Right lobe of liver (tissue), 6 donors: ENCODE results near the gene TLCD3B. TPM values are rescaled to one million over a fixed set of nuclear protein-coding genes. Genes with fewer than 3 reads are reported as not detected.

Source experiments
- ATAC-seq, 4 donors: fragments of 200-7000 bp; cut with Tn5 transposase; one replicate each; pipeline ENCODE4 v1.9.1; 2020; ENCODE audit warnings: mild to moderate bottlenecking in 4 of 4, moderate library complexity in 4 of 4
- DNase-seq, 3 donors: peaks; one replicate each; pipeline ENCODE4 v3.0.0-alpha.2; 2020
- H3K27ac ChIP-seq, 3 donors: fragments of 200-600 bp; one replicate each; pipeline ENCODE4 v1.8.0; 2022
- H3K27me3 ChIP-seq, 2 donors: fragments of 200-600 bp; one replicate each; pipeline ENCODE4 v1.8.0; 2022
- H3K36me3 ChIP-seq, 4 donors: fragments of 200-600 bp; sonication (generic) in 1 of 4; one replicate each; pipeline versions ENCODE4 v1.5.1 to v1.8.0; 2017 to 2022; ENCODE audit warnings: control low read depth in 1 of 4
- H3K4me1 ChIP-seq, 4 donors: fragments of 200-600 bp; sonication (generic) in 1 of 4; one replicate each; pipeline versions ENCODE4 v1.5.1 to v1.8.0; 2017 to 2022; ENCODE audit warnings: control low read depth in 1 of 4
- H3K4me3 ChIP-seq, 3 donors: fragments of 200-600 bp; one replicate each; pipeline ENCODE4 v1.8.0; 2022
- H3K9me3 ChIP-seq, 4 donors: fragments of 200-600 bp; sonication (generic) in 1 of 4; one replicate each; pipeline versions ENCODE4 v1.5.1 to v1.8.0; 2017 to 2022; ENCODE audit warnings: control low read depth in 1 of 4
- POLR2A ChIP-seq: fragments of 450-650 bp; IDR thresholded peaks from one replicate; pipeline ENCODE4 v1.6.1; 2017; ENCODE audit warnings: antibody characterized with exemption, mild to moderate bottlenecking
- WGBS: methylation state at CpG from one replicate; pipeline ENCODE4 v1.1.6; 2018; ENCODE audit warnings: low coverage, low lambda C conversion rate; ENCODE audit not compliant: insufficient coverage; ENCODE audit errors: missing lambda C conversion rate; 5-methylcytosine and 5-hydroxymethylcytosine counted together
- intact Hi-C, 2 donors: fragments of 100-400 bp; cut with DNase I; formaldehyde crosslinking; loops; one replicate each; pipeline versions ENCODE4 v1.11.2 to v1.14.1; 2022
- total RNA-seq, 6 experiments: library from RNA; depleted of rRNA in 2 of 6; stranded (reverse); fragments of >200 nt in 2 of 6; fragmentation: NEBNext Ultra II Directional in 3 of 6; extraction: Animal tissue kit (Norgen Biotek cat#: 25700) in 3 of 6; gene quantifications; one replicate each; pipeline versions ENCODE4 v1.1.0 to v1.2.4, GENCODE V29; 2016 to 2023
- TF ChIP-seq, protein P1 (sequence below), 4 donors: fragments of 200-600 bp in 3 of 4; fragments of 450-650 bp in 1 of 4; IDR thresholded peaks; one replicate each; pipeline versions ENCODE4 v1.5.1 to v1.8.0; 2016 to 2022; ENCODE audit warnings: antibody characterized with exemption in 4 of 4, mild to moderate bottlenecking in 2 of 4
- donor health status: DM: no; HTN: yes; CAD: no.
- donor health status: DM: no; HTN: no; CAD: no.
- donor health status: DM: no; HTN: no; CAD: no.
- donor health status: DM: no; HTN: yes; CAD: no.
- donor health status: DM: no; HTN: yes; CAD: no.

Gene TLCD3B
- total RNA-seq, 6 experiments from 2014 or later: not detected

DNA sequence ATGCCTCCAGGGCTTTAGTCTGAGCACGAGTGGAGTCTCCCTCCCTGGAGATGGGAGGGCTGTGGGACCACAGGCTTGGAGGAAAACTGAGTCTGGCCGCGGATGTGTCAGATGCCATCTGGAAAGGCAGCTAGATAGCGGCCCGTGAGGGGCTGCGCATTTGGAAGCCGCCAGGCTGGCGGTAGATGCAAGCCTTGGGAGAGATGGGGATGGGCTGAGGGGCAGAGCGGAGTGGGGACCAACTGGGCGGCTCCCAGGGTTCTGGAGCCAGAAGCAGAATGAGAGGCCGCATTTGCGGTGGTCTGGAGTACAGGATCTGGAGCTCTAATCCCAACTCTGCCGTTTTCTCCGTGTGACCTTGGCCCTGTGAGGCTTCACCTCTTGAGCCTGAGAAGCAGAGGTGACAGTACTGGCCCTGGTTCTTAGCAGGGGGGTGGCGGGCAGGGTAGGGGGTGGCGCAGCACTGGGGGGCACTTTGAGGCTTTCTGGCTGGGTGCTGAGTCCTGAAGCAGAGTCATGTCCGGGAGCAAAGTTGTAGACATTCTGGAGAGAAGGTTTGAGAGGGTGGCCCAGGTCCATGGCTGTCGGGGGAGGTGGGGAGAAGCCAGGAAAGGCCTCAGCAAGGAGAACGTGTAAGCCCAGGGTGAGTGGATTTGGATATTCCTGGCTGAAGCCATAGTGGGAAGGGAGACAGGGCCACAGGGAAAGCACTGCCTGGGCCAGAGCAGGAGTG, 28.3 kb downstream of the TLCD3B start:
- peaks cover 0 to 3% (median 0%) of the 10 kb centered on the region in 4 donors for H3K36me3 ChIP-seq
- no peak for ATAC-seq
- no peaks in the 10 kb centered on the region for H3K9me3 ChIP-seq
- 82% methylated on average over 12 of the region's 19 CpGs for WGBS
- no peak overlapping the region for H3K4me3 ChIP-seq
- no peaks in the 10 kb centered on the region for H3K4me1 ChIP-seq
- no peaks in the 10 kb centered on the region for H3K27me3 ChIP-seq
- no peak for DNase-seq
- no peak overlapping the region for H3K27ac ChIP-seq
- intact Hi-C loops: no loop called here
- TF ChIP-seq, protein P1, sequence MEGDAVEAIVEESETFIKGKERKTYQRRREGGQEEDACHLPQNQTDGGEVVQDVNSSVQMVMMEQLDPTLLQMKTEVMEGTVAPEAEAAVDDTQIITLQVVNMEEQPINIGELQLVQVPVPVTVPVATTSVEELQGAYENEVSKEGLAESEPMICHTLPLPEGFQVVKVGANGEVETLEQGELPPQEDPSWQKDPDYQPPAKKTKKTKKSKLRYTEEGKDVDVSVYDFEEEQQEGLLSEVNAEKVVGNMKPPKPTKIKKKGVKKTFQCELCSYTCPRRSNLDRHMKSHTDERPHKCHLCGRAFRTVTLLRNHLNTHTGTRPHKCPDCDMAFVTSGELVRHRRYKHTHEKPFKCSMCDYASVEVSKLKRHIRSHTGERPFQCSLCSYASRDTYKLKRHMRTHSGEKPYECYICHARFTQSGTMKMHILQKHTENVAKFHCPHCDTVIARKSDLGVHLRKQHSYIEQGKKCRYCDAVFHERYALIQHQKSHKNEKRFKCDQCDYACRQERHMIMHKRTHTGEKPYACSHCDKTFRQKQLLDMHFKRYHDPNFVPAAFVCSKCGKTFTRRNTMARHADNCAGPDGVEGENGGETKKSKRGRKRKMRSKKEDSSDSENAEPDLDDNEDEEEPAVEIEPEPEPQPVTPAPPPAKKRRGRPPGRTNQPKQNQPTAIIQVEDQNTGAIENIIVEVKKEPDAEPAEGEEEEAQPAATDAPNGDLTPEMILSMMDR (IDR thresholded peaks at IDR 0.05): no peak
- no peak for TF ChIP-seq POLR2A

DNA sequence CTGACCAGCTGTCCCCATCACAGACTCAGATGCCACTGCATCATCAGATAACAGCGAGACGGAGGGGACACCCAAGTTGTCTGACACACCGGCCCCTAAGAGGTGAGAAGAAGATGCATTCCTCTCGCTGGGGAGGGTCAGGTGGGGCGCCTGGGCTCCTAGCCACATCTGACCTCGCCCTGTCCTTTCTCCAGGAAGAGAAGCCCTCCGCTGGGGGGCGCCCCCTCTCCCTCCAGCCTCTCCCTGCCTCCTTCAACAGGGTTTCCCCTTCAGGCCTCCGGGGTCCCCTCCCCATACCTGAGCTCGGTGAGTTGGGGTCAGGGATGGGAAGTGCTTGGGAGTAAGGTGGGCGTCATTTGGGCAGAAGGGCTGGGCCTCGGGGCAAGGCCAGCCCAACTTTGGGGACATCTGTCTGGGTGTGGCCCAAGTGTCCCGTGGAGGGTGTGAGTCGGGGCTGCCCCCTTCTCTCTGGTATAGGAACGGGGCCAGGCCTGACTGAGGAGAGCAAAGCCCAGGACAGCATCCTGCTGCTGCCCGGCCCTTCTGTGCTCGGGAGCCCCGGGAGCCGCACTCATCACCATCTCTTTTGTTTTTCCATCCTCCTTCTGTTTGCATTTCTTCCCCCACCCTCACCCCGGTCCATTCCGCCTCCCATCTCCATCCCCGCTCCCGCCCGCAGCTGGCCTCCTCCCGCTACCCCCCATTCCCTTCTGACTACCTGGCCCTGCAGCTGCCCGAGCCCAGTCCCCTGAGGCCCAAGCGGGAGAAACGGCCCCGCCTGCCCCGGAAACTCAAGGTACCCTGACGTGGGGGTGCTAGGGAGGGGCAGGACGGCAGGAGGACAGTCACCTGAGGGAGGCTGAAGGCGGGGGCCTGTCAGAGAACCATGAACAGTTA, 30.1 kb downstream of the TLCD3B start:
- WGBS: 78% methylated on average over 15 of the region's 33 CpGs
- Histone ChIP-seq H3K36me3 (peaks cover 0 to 3% (median 0%) of the 10 kb centered on the region in 4 donors), H3K9me3 (no peaks in the 10 kb centered on the region), H3K27me3 (no peaks in the 10 kb centered on the region), H3K27ac (no peak overlapping the region), H3K4me3 (no peak overlapping the region), H3K4me1 (peaks cover 0 to 6% (median 3%) of the 10 kb centered on the region in 4 donors)
- ATAC-seq: no peak
- DNase-seq: no peak
- TF ChIP-seq POLR2A: no peak
- TF ChIP-seq, protein P1 (IDR thresholded peaks at IDR 0.05): no peak
- intact Hi-C loops: no loop called here

DNA sequence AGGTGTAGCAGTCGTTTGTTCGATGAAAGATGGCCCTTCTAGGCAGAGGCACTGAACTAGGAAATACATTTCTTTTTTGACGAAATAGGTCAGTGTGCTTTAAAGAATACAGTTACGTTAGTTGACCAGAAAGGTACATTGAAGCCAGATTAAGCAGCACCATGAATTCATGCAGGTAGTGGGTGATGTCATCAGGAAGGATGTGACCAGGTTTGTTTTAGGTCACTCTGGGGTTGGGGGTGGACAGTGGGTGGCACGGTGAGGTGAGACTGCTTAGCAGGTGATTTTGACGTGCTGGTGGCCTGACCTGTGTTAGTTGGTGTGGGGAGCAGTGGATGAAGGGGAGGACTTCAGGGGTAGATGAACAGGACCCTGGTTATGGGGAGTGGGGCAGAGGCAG, 31.5 kb downstream of the TLCD3B start:
- peaks cover 0 to 3% (median 0%) of the 10 kb centered on the region in 4 donors for H3K36me3 ChIP-seq
- intact Hi-C loops: loop anchor here in 1 of 2 donors (10.0 kb wide), 1 partner anchor 185 kb away; the partner anchor contains the start of genes PAGR1 and PRRT2

DNA sequence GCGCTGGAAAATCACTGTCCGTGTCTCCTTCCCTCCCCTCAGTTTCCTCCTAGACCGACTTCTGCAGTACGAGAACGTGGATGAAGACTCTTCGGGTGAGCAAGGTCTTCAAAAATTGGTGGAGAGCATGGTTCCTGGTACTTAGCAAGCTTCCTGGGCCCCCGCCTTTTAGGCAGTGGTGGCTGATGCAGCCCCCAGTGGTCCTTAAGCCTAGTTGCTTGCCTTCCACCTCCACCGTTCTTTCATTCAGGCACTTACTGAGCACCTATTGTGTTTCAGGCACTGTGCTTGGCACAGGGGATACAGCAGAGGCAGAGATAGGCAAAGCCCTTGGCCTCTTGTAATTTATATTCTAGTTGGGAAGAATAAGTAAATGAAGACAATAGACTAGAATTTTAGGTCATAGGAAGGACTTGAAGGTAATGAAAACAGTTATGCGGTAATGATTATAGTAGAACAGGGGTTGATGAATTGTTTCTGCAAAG, 34.3 kb downstream of the TLCD3B start:
- intact Hi-C loops: loop anchor here in 1 of 2 donors (10.0 kb wide), 1 partner anchor 182 kb away; the partner anchor contains the start of genes PAGR1 and PRRT2
- Histone ChIP-seq H3K36me3 (peaks cover 0 to 15% (median 7%) of the 10 kb centered on the region in 4 donors), H3K4me3 (peak overlapping the region; percentile 68 to 94 (median 76)), H3K27me3 (no peaks in the 10 kb centered on the region), H3K9me3 (no peaks in the 10 kb centered on the region), H3K27ac (peak overlapping the region in 1 of 3 donors; percentile 95), H3K4me1 (peaks cover 0 to 18% (median 6%) of the 10 kb centered on the region in 4 donors)
- no peak for TF ChIP-seq POLR2A
- TF ChIP-seq, protein P1 (IDR thresholded peaks at IDR 0.05): no peak
- DNase-seq (no peak), ATAC-seq (no peak)
- WGBS: 64% methylated on average over 3 of the region's 9 CpGs

More for the DNA sequence above, 31.5 kb downstream of the TLCD3B start:
- ATAC-seq (no peak), DNase-seq (no peak)
- TF ChIP-seq, protein P1 (IDR thresholded peaks at IDR 0.05): no peak
- TF ChIP-seq POLR2A: no peak
- Histone ChIP-seq H3K27ac (no peak overlapping the region), H3K4me3 (no peak overlapping the region), H3K27me3 (no peaks in the 10 kb centered on the region), H3K9me3 (no peaks in the 10 kb centered on the region), H3K4me1 (peaks cover 0 to 10% (median 4%) of the 10 kb centered on the region in 4 donors)
- WGBS: 81% methylated on average over 6 of the region's 6 CpGs
